Bronchial smooth muscle cell (primary cell): ENCODE measurements around the gene PARP9. TPM values are rescaled to one million over a fixed set of nuclear protein-coding genes. Genes with fewer than 3 reads are reported as not detected.

Experiments used
- total RNA-seq: library from RNA; depleted of rRNA; stranded (reverse); fragments of >200 nt; gene quantifications from 2 replicates; pipeline ENCODE4 v1.2.1, GENCODE V29; 2014

Gene PARP9
- total RNA-seq, result 23.4 and 26.5 TPM in 2 replicates

GRCh38 chr3:122564155-122564912 is at the start of gene PARP9, which contains the start of gene DTX3L:
TSS of gene PARP9 (minus strand) at chr3:122564300. CDS start at chr3:122559620, 4,680 bp downstream.
TSS of gene DTX3L (plus strand) at chr3:122564338. CDS start at chr3:122564427, 89 bp downstream.

GRCh38 chr3:122577409-122578031 is 13.4 kb upstream of the PARP9 start, which contains the start of gene PARP15:
TSS of gene PARP15 (plus strand) at chr3:122577650. CDS start at chr3:122577668, 18 bp downstream.

GRCh38 chr3:122514123-122515019 is 49.7 kb downstream of the PARP9 start, which contains the start of gene KPNA1:
TSS of gene KPNA1 (minus strand) at chr3:122514939. CDS start at chr3:122496565, 18,374 bp downstream.

Other genes with a start within 250 kb of the PARP9 start
- 1.6 and 6.6 TPM in 2 replicates for gene CSTA, start 239.1 kb downstream of the PARP9 start, total RNA-seq
- 22.1 and 24.7 TPM in 2 replicates for gene MIX23, start 181.1 kb downstream of the PARP9 start, total RNA-seq
- 15.4 and 20.3 TPM in 2 replicates for gene FAM162A, start 180.1 kb downstream of the PARP9 start, total RNA-seq
- gene WDR5B, start 148.2 kb downstream of the PARP9 start, total RNA-seq, result 3.7 and 5.0 TPM in 2 replicates
- gene KPNA1, start 49.4 kb downstream of the PARP9 start, total RNA-seq, result 18.9 and 22.6 TPM in 2 replicates
- 8.8 and 14.2 TPM in 2 replicates for gene DTX3L, start within 50 bp of the PARP9 start, total RNA-seq
- gene PARP15, start 13.3 kb upstream of the PARP9 start, total RNA-seq, result 0.16 and 0.17 TPM in 2 replicates
- gene PARP14, start 116.5 kb upstream of the PARP9 start, total RNA-seq, result 46.7 and 47.6 TPM in 2 replicates
- gene HSPBAP1, start 229.5 kb upstream of the PARP9 start, total RNA-seq, result 6.2 and 6.8 TPM in 2 replicates
- gene SLC49A4, start 230.8 kb upstream of the PARP9 start, total RNA-seq, result 7.6 and 13.1 TPM in 2 replicates